ACC112 (cell line): ENCODE data around the gene KATNBL1.
A peak's percentile ranks its signal among the peaks of the same experiment; 100 is the strongest.
"Not testable (repeated sequence)": the region's sequence is repeated elsewhere in the genome, so short reads cannot be mapped to it uniquely, and the experiment has no call there.

Experiments used
- H2AFZ ChIP-seq: fragments of 200-600 bp; sonication (generic); one replicate; pipeline ENCODE4 v1.6.0; 2017; ENCODE audit warnings: antibody characterized with exemption, low read length; ENCODE audit not compliant: unreplicated experiment
- H3K27ac ChIP-seq: fragments of 200-600 bp; sonication (generic); 2 replicates; pipeline ENCODE4 v1.5.1; 2014; ENCODE audit warnings: low read depth, mild to moderate bottlenecking, antibody characterized with exemption, low read length, moderate library complexity
- H3K27me3 ChIP-seq: fragments of 200-600 bp; sonication (generic); 2 replicates; pipeline ENCODE4 v1.6.1; 2014; ENCODE audit warnings: mild to moderate bottlenecking, antibody characterized with exemption, low read length, moderate library complexity, mixed read lengths; ENCODE audit not compliant: insufficient read depth
- H3K36me3 ChIP-seq: fragments of 200-600 bp; sonication (generic); 2 replicates; pipeline ENCODE4 v1.6.1; 2016; ENCODE audit warnings: mild to moderate bottlenecking, antibody characterized with exemption, low read length, moderate library complexity, mixed read lengths; ENCODE audit not compliant: insufficient read depth
- H3K4me1 ChIP-seq: fragments of 200-600 bp; sonication (generic); one replicate; pipeline ENCODE4 v1.6.1; 2016; ENCODE audit warnings: low read length, mixed read lengths; ENCODE audit not compliant: insufficient read depth, unreplicated experiment, control insufficient read depth
- H3K4me3 ChIP-seq: fragments of 200-600 bp; sonication (generic); 2 replicates; pipeline ENCODE4 v1.5.1; 2014; ENCODE audit warnings: mild to moderate bottlenecking, low read depth, low read length
- H3K79me2 ChIP-seq: fragments of 200-600 bp; sonication (generic); one replicate; pipeline ENCODE4 v1.6.0; 2016; ENCODE audit warnings: low read length; ENCODE audit not compliant: control insufficient read depth, unreplicated experiment, insufficient read depth

KATNBL1 gene

DNA sequence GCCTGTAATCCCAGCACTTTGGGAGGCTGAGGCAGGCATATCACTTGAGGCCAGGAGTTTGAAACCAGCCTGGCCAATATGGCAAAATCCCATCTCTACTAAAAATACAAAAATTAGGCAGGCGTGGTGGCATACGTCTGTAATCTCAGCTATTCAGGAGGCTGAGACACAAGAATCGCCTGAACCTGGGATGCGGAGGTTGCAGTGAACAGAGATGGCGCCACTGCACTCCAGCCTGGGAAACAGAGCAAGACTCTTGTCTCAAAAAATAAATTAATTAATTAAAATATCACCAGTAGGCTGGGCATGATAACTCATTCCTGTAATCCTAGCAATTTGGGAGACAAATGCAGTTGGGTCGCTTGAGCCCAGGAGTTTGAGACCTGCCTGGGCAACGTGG is 16.6 kb downstream of the KATNBL1 start:
- not testable (repeated sequence) for H3K4me3 ChIP-seq, H2AFZ ChIP-seq, H3K27me3 ChIP-seq, H3K27ac ChIP-seq, H3K4me1 ChIP-seq, H3K36me3 ChIP-seq
- H3K79me2 ChIP-seq = peaks cover 75% of the 10 kb centered on the region

DNA sequence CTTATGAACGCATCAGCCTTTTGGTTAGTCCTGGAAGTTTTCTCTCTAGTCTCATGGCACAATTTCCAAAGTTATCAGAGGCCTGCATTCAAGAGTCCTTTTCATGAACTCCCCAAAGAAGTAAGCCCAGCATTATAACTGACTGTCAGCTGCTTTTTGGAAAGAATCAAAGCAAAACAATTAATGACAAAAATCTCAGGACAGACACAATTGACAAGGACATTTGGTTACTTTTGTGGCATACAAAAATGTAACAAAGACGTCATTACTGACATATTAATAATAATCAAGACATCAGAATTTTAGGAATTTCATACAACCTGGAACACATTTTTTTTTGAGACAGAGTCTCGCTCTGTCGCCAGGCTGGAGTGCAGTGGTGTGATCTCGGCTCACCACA is 21.2 kb downstream of the KATNBL1 start:
- Histone ChIP-seq H2AFZ (no peak overlapping the region), H3K36me3 (no peaks in the 10 kb centered on the region), H3K4me3 (no peak overlapping the region), H3K79me2 (peaks cover 74% of the 10 kb centered on the region), H3K27me3 (no peaks in the 10 kb centered on the region), H3K4me1 (no peaks in the 10 kb centered on the region), H3K27ac (no peak overlapping the region)

DNA sequence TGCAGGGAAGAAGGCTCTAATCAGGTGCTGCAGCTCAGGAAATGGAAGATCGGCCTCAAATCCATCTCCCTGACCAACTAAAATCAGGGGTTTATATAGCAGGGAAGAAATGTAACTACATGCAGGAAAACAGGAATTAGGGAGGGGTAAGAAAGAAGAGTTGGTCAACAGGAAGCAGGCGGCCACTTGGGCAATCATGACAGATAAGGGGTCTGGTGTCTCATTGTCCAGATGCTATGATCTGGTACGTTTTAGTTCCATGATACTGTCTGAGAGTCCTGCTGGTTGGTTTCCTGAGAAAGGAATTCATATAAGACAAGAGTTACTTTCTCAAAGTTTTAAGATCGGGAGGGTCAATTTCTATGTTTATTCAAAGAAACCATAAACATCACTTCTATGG is 24.2 kb downstream of the KATNBL1 start:
- H3K4me1 ChIP-seq = no peaks in the 10 kb centered on the region
- no peaks in the 10 kb centered on the region for H3K36me3 ChIP-seq
- H3K79me2 ChIP-seq = peaks cover 75% of the 10 kb centered on the region
- H2AFZ ChIP-seq = no peak overlapping the region
- H3K27me3 ChIP-seq = no peaks in the 10 kb centered on the region
- no peak overlapping the region for H3K27ac ChIP-seq
- no peak overlapping the region for H3K4me3 ChIP-seq

DNA sequence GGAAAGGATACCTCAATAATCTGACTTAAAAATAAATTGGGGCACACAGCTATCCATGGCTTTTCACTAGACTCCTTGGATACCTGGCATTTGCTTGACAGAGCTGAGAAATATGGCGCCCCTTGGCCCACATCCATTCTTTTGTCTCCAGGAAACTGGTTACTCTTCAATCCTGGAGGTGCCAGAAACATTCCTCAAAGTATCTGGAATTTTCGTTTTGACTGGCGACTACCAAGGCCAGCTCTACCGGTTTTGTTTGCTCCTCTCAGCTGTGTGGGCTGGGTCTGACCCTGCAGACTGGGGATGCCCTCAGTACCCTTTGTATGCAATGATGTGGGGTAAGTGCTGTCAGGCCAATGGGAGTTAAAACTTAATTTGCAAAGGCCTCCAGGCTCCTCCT is 27.0 kb downstream of the KATNBL1 start:
- Histone ChIP-seq H3K4me1 (no peaks in the 10 kb centered on the region), H3K27ac (no peak overlapping the region), H3K79me2 (peaks cover 73% of the 10 kb centered on the region), H3K27me3 (no peaks in the 10 kb centered on the region), H2AFZ (no peak overlapping the region), H3K4me3 (no peak overlapping the region), H3K36me3 (no peaks in the 10 kb centered on the region)

GRCh38 chr15:34179234-34179633 is 30.7 kb downstream of the KATNBL1 start:
- Histone ChIP-seq H3K4me3 (no peak overlapping the region), H3K4me1 (no peaks in the 10 kb centered on the region), H3K79me2 (peaks cover 72% of the 10 kb centered on the region), H3K27me3 (no peaks in the 10 kb centered on the region), H3K36me3 (peaks cover 13% of the 10 kb centered on the region), H2AFZ (no peak overlapping the region), H3K27ac (no peak overlapping the region)

- not testable (repeated sequence) for H3K27ac ChIP-seq, H3K4me1 ChIP-seq, H3K27me3 ChIP-seq, H2AFZ ChIP-seq, H3K4me3 ChIP-seq
- Histone ChIP-seq H3K79me2 (peaks cover 39% of the 10 kb centered on the region), H3K36me3 (peaks cover 30% of the 10 kb centered on the region)
Observed at GRCh38 chr15:34165987-34166573, 43.8 kb downstream of the KATNBL1 start.

DNA sequence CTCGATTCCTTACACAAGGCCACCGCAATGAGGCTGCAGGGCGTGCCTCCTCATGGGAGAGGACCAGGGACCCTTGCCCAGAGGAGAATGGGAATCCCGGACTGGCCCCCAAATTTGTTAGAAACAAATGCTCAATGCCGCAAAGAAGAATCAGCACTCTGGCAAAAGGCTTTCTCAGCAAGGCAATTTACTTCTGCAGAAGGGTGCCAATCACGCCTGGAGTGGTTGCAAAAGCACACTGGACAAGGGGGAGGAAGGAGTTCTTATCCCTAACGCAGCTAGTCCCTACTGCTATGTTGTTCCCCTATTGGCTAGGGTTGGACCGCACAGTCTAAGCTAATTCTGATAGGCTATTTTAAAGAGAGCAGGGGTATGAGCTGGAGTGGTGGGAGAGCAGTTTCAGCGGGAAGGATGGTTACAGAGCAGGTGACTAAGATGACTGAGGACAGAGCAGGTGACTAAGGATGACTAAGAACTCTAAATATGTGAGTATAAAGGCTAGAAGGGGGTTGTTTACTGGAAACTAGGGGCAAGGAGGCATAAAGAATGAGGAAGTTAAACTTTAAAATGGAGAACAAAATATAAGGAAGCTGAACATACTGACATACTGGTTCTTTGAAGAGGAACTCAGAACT is 48.5 kb downstream of the KATNBL1 start:
- Histone ChIP-seq H3K4me1 (no peaks in the 10 kb centered on the region), H3K27me3 (no peaks in the 10 kb centered on the region), H2AFZ (no peak overlapping the region), H3K79me2 (peaks cover 27% of the 10 kb centered on the region), H3K36me3 (peaks cover 67% of the 10 kb centered on the region), H3K4me3 (no peak overlapping the region), H3K27ac (no peak overlapping the region)

DNA sequence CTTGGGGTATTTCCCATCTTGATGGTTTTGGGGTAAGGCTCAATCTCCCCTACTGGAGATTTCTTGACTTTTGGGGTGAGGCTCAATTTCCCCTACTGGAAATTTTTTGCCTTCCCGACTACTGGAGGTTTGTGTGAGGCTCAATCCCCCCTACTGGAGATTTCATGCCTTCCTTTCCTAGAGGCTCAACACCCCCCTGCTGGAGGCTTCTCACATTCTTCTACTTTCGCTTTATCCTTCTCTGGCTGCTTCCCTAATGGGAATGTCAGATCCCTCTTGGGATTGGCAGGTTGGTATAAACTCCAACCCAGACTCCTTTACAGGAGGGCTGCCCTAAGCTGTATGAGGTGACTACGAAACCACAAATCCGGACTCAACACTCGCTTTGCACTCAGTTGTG is 49.2 kb downstream of the KATNBL1 start:
- H3K4me3 ChIP-seq = no peak overlapping the region
- no peak overlapping the region for H2AFZ ChIP-seq
- no peaks in the 10 kb centered on the region for H3K4me1 ChIP-seq
- H3K27me3 ChIP-seq = no peaks in the 10 kb centered on the region
- H3K27ac ChIP-seq = no peak overlapping the region
- H3K36me3 ChIP-seq = peaks cover 74% of the 10 kb centered on the region
- H3K79me2 ChIP-seq = peaks cover 20% of the 10 kb centered on the region

DNA sequence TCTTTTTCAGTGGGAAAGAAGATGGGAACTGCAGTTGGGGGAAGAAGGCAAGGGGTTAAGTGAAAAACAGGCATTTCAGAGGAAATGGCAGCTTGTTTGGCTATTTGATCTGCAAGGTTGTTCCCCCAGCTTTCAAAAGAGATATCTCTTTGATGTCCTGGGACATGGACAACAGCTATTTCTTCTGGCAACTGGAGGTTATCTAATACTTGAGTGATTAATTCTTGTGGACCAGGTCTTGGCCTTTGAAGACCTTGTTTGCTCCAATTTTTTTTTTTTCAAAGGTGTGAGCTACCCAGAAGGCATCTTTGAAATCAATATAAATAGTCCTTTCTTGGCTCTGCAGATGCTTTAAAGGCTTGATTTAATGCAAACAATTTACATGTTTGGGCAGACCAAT is 51.5 kb downstream of the KATNBL1 start:
- no peaks in the 10 kb centered on the region for H3K27me3 ChIP-seq
- H3K79me2 ChIP-seq = peaks cover 3% of the 10 kb centered on the region
- H3K27ac ChIP-seq = no peak overlapping the region
- no peak overlapping the region for H3K4me3 ChIP-seq
- H3K4me1 ChIP-seq = peaks cover 6% of the 10 kb centered on the region
- H2AFZ ChIP-seq = no peak overlapping the region
- H3K36me3 ChIP-seq = peaks cover 89% of the 10 kb centered on the region

DNA sequence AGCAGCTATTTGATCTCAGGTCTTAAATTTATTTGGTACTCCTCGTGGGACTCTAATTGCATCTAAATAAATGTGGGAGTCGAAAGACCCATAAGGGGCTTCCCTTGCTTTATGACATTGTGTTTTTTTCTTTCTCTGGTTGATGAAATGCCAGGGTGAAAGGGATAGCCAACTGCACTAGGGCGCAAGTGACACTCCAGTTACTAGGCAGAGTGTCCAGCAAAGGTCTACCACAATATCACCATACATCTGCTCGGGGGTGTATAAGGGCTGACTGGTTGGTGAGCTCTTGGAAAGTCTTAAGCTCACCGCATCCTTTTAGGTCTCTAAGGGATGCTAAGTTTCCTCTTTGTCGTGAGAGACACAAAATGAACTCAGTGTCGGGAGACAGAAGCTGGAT is 54.0 kb downstream of the KATNBL1 start:
- Histone ChIP-seq H3K36me3 (peaks cover 83% of the 10 kb centered on the region), H3K27ac (no peak overlapping the region), H2AFZ (no peak overlapping the region), H3K79me2 (no peaks in the 10 kb centered on the region), H3K27me3 (no peaks in the 10 kb centered on the region), H3K4me3 (no peak overlapping the region), H3K4me1 (peaks cover 6% of the 10 kb centered on the region)

DNA sequence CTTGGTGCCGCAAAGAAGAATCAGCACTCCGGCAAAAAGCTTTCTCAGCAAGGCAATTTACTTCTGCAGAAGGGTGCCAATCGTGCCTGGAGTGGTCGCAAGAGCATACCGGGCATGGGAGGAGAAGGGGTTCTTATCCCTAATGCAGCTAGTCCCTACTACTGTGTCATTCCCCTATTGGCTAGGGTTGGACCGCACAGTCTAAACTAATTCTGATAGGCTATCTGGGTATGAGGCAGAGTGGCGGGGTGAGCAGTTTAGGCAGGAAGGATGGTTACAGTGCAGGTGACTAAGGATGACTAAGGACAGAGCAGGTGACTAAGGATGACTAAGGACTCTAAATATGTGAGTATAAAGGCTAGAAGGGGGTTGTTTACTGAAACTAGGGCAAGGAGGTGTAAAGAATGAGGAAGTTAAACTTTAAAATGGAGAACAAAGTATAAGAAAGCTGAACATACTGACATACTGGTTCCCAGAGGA is 55.1 kb downstream of the KATNBL1 start:
- H3K36me3 ChIP-seq = peaks cover 83% of the 10 kb centered on the region
- H3K4me3 ChIP-seq = no peak overlapping the region
- H3K27me3 ChIP-seq = no peaks in the 10 kb centered on the region
- H3K79me2 ChIP-seq = no peaks in the 10 kb centered on the region
- peaks cover 6% of the 10 kb centered on the region for H3K4me1 ChIP-seq
- peak overlapping the region; percentile 72 for H3K27ac ChIP-seq
- no peak overlapping the region for H2AFZ ChIP-seq
